Measurements from ENCODE around the gene ZCCHC24. TPM values are rescaled to one million over a fixed set of nuclear protein-coding genes. Genes with fewer than 3 reads are reported as not detected.

ZCCHC24 gene
- total and polyA plus RNA-seq, 4 donors: 7.8 to 23.9 (median 14.8) TPM

DNA sequence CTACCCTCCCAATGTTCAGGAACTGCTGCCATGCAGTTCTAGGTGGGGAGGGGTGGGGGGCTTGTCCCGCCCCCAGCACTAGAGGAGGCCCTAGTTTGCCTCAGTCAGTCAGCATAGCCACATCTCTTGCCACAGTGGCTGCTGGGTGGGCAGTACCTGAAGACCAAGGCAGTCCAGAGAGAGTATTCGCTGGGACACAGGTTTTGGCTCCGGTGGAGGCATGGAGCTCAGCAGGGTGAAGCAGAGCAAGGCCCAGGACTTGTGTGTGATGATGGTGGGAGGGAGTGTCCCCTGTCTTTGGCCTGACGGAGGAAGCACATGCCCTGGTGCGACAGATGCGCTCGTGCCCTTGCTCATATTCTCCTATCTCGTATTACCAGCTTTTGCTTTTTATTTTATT lies 24.7 kb upstream of the ZCCHC24 start:
- no peak for DNase-seq (ENCODE audit: low spot score)
- TF ChIP-seq, protein P1, sequence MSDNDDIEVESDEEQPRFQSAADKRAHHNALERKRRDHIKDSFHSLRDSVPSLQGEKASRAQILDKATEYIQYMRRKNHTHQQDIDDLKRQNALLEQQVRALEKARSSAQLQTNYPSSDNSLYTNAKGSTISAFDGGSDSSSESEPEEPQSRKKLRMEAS (IDR thresholded peaks at IDR 0.05): no peak
- TF ChIP-seq GABPA (IDR thresholded peaks at IDR 0.05 in 1 of 2, conservative IDR thresholded peaks at IDR 0.05 in 1 of 2) (no peak), TAF1 (conservative IDR thresholded peaks at IDR 0.05) (no peak), FOXA1 (IDR thresholded peaks at IDR 0.05) (no peak), YY1 (IDR thresholded peaks at IDR 0.05) (no peak), RXRA (IDR thresholded peaks at IDR 0.05) (no peak)
- TF ChIP-seq, protein P2, sequence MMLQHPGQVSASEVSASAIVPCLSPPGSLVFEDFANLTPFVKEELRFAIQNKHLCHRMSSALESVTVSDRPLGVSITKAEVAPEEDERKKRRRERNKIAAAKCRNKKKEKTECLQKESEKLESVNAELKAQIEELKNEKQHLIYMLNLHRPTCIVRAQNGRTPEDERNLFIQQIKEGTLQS (IDR thresholded peaks at IDR 0.05): no peak
- Histone ChIP-seq H3K9ac (ENCODE audit: low read depth in 1 of 2, low read length in 2 of 2) (no peak overlapping the region), H3K36me3 (ENCODE audit: control insufficient read depth in 4 of 4, insufficient read depth in 3 of 4, low read depth in 1 of 4, low read length in 3 of 4) (no peaks in the 10 kb centered on the region), H3K27me3 (ENCODE audit: control insufficient read depth in 4 of 4, insufficient read depth in 4 of 4, low read length in 3 of 4) (no peaks in the 10 kb centered on the region), H3K9me3 (ENCODE audit: control insufficient read depth in 4 of 4, low read length in 3 of 4) (no peaks in the 10 kb centered on the region), H3K4me3 (ENCODE audit: low read depth in 1 of 3, low read length in 3 of 3) (no peak overlapping the region), H3K4me1 (ENCODE audit: control insufficient read depth in 4 of 4, insufficient read depth in 4 of 4, low read length in 3 of 4) (peaks cover 2 to 16% (median 8%) of the 10 kb centered on the region in 4 donors), H3K27ac (ENCODE audit: low read depth in 1 of 2, low read length in 2 of 2) (no peak overlapping the region)
- 95% methylated on average over 8 of the region's 8 CpGs for WGBS

DNA sequence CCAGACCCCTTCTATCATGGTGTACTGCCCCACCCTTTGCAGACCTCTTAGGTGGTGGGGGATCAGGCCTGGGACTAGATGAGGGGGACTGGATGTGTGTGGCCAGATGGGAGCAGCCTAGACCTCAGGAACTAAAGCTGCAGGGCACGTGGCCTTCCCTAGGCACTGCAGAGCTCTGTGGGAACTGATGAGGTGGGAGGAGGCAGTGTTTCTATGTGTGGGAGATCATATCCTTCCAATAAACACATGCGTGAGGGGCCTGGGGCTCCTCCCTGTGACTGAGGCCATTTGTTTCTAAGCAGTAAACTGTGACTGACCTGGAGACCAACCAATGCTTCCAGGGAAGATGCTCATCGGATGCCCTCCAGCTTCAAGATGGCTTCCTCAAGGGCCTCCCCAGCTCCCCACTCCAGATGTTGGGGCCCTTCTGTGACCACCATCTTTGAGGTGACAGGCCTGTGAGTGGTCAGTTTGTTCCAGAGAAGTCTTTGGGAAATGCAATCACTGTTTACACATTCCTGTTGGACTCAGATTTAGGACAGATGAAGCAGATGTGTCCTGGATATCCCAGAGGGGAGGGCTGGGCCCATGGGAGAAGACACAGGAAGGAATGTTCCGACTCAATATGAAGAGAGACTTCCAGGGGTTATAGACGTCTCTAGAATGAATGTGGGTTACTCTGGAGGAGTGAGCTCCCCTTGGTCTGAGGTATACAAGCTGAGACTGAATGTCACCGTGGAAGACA lies 23.6 kb upstream of the ZCCHC24 start:
- TF ChIP-seq JUND (IDR thresholded peaks at IDR 0.05): no peak
- TF ChIP-seq GABPA (IDR thresholded peaks at IDR 0.05 in 1 of 2, conservative IDR thresholded peaks at IDR 0.05 in 1 of 2): no peak
- no peak for TF ChIP-seq TAF1 (conservative IDR thresholded peaks at IDR 0.05)
- TF ChIP-seq NR2F2 (IDR thresholded peaks at IDR 0.05): no peak
- TF ChIP-seq CTCF (IDR thresholded peaks at IDR 0.05; ENCODE audit: low read depth, low read length, missing input control): no peak
- Histone ChIP-seq H3K4me1 (ENCODE audit: control insufficient read depth in 4 of 4, insufficient read depth in 4 of 4, low read length in 3 of 4) (peaks cover 2 to 16% (median 8%) of the 10 kb centered on the region in 4 donors), H3K27me3 (ENCODE audit: control insufficient read depth in 4 of 4, insufficient read depth in 4 of 4, low read length in 3 of 4) (no peaks in the 10 kb centered on the region), H3K9ac (ENCODE audit: low read depth in 1 of 2, low read length in 2 of 2) (no peak overlapping the region), H3K36me3 (ENCODE audit: control insufficient read depth in 4 of 4, insufficient read depth in 3 of 4, low read depth in 1 of 4, low read length in 3 of 4) (no peaks in the 10 kb centered on the region), H3K27ac (ENCODE audit: low read depth in 1 of 2, low read length in 2 of 2) (no peak overlapping the region), H3K9me3 (ENCODE audit: control insufficient read depth in 4 of 4, low read length in 3 of 4) (no peaks in the 10 kb centered on the region), H3K4me3 (ENCODE audit: low read depth in 1 of 3, low read length in 3 of 3) (no peak overlapping the region)
- WGBS: 91% methylated on average over 6 of the region's 6 CpGs
- DNase-seq (ENCODE audit: low spot score): no peak

DNA sequence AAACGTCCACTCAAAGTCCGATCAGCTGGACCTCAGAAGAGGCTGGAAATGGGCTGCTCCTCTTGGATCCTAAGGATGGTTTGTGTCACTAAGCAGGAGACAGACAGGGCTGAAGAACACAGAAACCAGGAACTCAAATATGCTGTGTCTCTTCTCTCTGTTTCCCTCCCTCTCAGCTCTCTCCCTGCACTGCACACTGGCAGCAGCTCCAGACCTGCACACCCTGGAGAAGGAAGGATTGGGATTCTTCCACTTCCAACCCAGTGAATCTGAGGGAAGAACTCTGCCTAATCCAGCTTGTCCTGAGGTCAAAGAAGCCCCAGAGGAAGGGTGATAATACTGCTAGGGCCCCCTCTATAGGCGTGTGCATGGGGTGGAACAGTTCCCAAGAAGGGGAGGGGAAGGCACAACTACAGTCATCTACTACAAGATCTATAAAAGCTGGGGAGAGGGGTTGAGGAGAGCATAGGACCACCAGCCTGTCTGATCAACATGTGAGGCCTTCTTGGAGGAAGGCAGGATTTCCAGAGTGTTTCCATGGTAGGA lies 22.7 kb upstream of the ZCCHC24 start:
- 54% methylated on average over 3 of the region's 3 CpGs for WGBS
- Histone ChIP-seq H3K9ac (ENCODE audit: low read depth in 1 of 2, low read length in 2 of 2) (no peak overlapping the region), H3K4me1 (ENCODE audit: control insufficient read depth in 4 of 4, insufficient read depth in 4 of 4, low read length in 3 of 4) (peaks cover 0 to 15% (median 7%) of the 10 kb centered on the region in 4 donors), H3K27me3 (ENCODE audit: control insufficient read depth in 4 of 4, insufficient read depth in 4 of 4, low read length in 3 of 4) (no peaks in the 10 kb centered on the region), H3K36me3 (ENCODE audit: control insufficient read depth in 4 of 4, insufficient read depth in 3 of 4, low read depth in 1 of 4, low read length in 3 of 4) (no peaks in the 10 kb centered on the region), H3K9me3 (ENCODE audit: control insufficient read depth in 4 of 4, low read length in 3 of 4) (no peaks in the 10 kb centered on the region), H3K27ac (ENCODE audit: low read depth in 1 of 2, low read length in 2 of 2) (no peak overlapping the region), H3K4me3 (ENCODE audit: low read depth in 1 of 3, low read length in 3 of 3) (no peak overlapping the region)
- TF ChIP-seq, protein P1 (IDR thresholded peaks at IDR 0.05): no peak
- no peak for DNase-seq (ENCODE audit: low spot score)

Measured in liver (tissue), 9 donors.